Measurements from ENCODE around the gene DOCK7.

- TF ChIP-seq CTCF (IDR thresholded peaks at IDR 0.05) (no peak), CHD2 (IDR thresholded peaks at IDR 0.05; ENCODE audit: low read length, partially characterized antibody) (no peak), USF1 (IDR thresholded peaks at IDR 0.05; ENCODE audit: borderline replicate concordance, low read depth) (no peak), JUND (IDR thresholded peaks at IDR 0.05) (no peak)
These were observed 97.2 kb downstream of the DOCK7 start for GRCh38 chr1:62590970-62591368.

Measured in SK-N-SH (cell line).